Adrenal gland (tissue), 12 donors: ENCODE results near the gene COL17A1. TPM values are rescaled to one million over a fixed set of nuclear protein-coding genes. Genes with fewer than 3 reads are reported as not detected.

Experiments
- DNase-seq, 7 donors: peaks; one replicate each; pipeline ENCODE4 v3.0.0-alpha.2; 2019 to 2020
- H3K27ac ChIP-seq, 5 donors: fragments of 200-600 bp; sonication (generic) in 4 of 5; 1 replicate in 3 of 5; 2 replicates in 2 of 5; pipeline versions ENCODE4 v1.5.1 to v1.8.0; 2016 to 2020; ENCODE audit warnings: mild to moderate bottlenecking in 1 of 5
- H3K27me3 ChIP-seq: fragments of 200-600 bp; 2 replicates; pipeline ENCODE4 v1.8.0; 2021
- H3K36me3 ChIP-seq, 2 donors: fragments of 200-600 bp; replicated peaks in 1 of 2; 1 replicate in 1 of 2; 2 replicates in 1 of 2; pipeline versions ENCODE4 v1.5.1 to v1.8.0; 2018 to 2022
- H3K4me1 ChIP-seq, 2 donors: fragments of 200-600 bp; replicated peaks in 1 of 2; 1 replicate in 1 of 2; 2 replicates in 1 of 2; pipeline versions ENCODE4 v1.5.1 to v1.8.0; 2018 to 2021
- H3K4me3 ChIP-seq, 4 donors: fragments of 200-600 bp; sonication (generic) in 3 of 4; one replicate each; pipeline ENCODE4 v1.5.1; 2016 to 2018
- H3K9me3 ChIP-seq, 3 donors: fragments of 200-600 bp; sonication (generic) in 1 of 3; replicated peaks in 1 of 3; 1 replicate in 2 of 3; 2 replicates in 1 of 3; pipeline versions ENCODE4 v1.5.1 to v1.8.0; 2016 to 2021
- CTCF ChIP-seq, 6 experiments: fragments of 450-650 bp in 4 of 6; fragments of 200-600 bp in 2 of 6; sonication (generic) in 1 of 6; IDR thresholded peaks; 1 replicate in 5 of 6; 2 replicates in 1 of 6; pipeline versions ENCODE4 v1.5.1 to v1.8.0; 2016 to 2021; ENCODE audit warnings: antibody characterized with exemption in 6 of 6, mild to moderate bottlenecking in 2 of 6, moderate library complexity in 1 of 6
- POLR2A ChIP-seq, 2 donors: fragments of 450-650 bp; IDR thresholded peaks; one replicate each; pipeline ENCODE4 v1.6.1; 2017; ENCODE audit warnings: antibody characterized with exemption in 2 of 2, mild to moderate bottlenecking in 2 of 2, moderate library complexity in 1 of 2
- WGBS, 4 donors: extraction: QIAGEN DNeasy Blood & Tissue Kit in 2 of 4; methylation state at CpG; one replicate each; pipeline versions ENCODE4 v1.1.5 to v1.1.7; 2013 to 2017; 5-methylcytosine and 5-hydroxymethylcytosine counted together
- intact Hi-C, 2 donors: fragments of 100-400 bp; cut with DNase I; formaldehyde crosslinking; loops; one replicate each; pipeline versions ENCODE4 v1.14.1 to v1.15.0; 2022 to 2023
- polyA plus RNA-seq, 3 donors: library from polyadenylated mRNA; stranded (reverse); fragments of 200-250 nt in 2 of 3; fragments of 350-450 nt in 1 of 3; fragmentation: Illumina TruSeq in 1 of 3; extraction: RNeasy Lipid Tissue Mini Kit (QIAGEN cat#74804) in 1 of 3; gene quantifications; one replicate each; pipeline ENCODE4 v1.2.3, GENCODE V29; 2013 to 2014
- total RNA-seq, 9 donors: library from RNA; depleted of rRNA in 4 of 9; stranded (reverse); fragments of >200 nt in 4 of 9; fragments of 120-200 nt in 1 of 9; fragmentation: NEBNext Ultra II Directional in 1 of 9; extraction: Animal tissue kit (Norgen Biotek cat#: 25700) in 1 of 9; gene quantifications; one replicate each; pipeline versions ENCODE4 v1.1.0 to v1.2.4, GENCODE V29; 2013 to 2023
- donor health status: healthy with polysubstance abuse.
- donor health status: Bipolar disorder and iron deficiency.
- donor health status: DM: yes; HTN: yes; CAD: no.
- donor health status: DM: no; HTN: no; CAD: no.
- donor health status: DM: no; HTN: no; CAD: no.
- donor health status: DM: yes; HTN: yes; CAD: no.

The COL17A1 gene
- total and polyA plus RNA-seq, 12 donors = 0.11 to 2.2 (median 0.36) TPM; not detected in 4

- intact Hi-C loops = no loop called here
- no peak overlapping the region for H3K4me3 ChIP-seq
- TF ChIP-seq CTCF (IDR thresholded peaks at IDR 0.05) (no peak), POLR2A (IDR thresholded peaks at IDR 0.05) (no peak)
- no peaks in the 10 kb centered on the region for H3K27me3 ChIP-seq
- DNase-seq = no peak
- H3K27ac ChIP-seq = no peak overlapping the region
- WGBS, 4 donors = 43 to 78% (median 58%) methylated on average over 1 of the region's 1 CpG
- H3K9me3 ChIP-seq = no peaks in the 10 kb centered on the region
- peaks cover 0 to 53% of the 10 kb centered on the region in 2 donors for H3K36me3 ChIP-seq
- H3K4me1 ChIP-seq = no peaks in the 10 kb centered on the region
Observed at GRCh38 chr10:104020020-104020419, 65.7 kb downstream of the COL17A1 start.

- WGBS, 4 donors = 92 to 95% (median 93%) methylated on average over 6 of the region's 6 CpGs
- Histone ChIP-seq H3K27me3 (no peaks in the 10 kb centered on the region), H3K4me1 (no peaks in the 10 kb centered on the region), H3K36me3 (peaks cover 0 to 42% of the 10 kb centered on the region in 2 donors), H3K9me3 (no peaks in the 10 kb centered on the region), H3K4me3 (no peak overlapping the region), H3K27ac (no peak overlapping the region)
- TF ChIP-seq CTCF (IDR thresholded peaks at IDR 0.05) (no peak), POLR2A (IDR thresholded peaks at IDR 0.05) (no peak)
- DNase-seq = no peak
- intact Hi-C loops = no loop called here
Observed at GRCh38 chr10:104018471-104018870, 67.2 kb downstream of the COL17A1 start.

DNA sequence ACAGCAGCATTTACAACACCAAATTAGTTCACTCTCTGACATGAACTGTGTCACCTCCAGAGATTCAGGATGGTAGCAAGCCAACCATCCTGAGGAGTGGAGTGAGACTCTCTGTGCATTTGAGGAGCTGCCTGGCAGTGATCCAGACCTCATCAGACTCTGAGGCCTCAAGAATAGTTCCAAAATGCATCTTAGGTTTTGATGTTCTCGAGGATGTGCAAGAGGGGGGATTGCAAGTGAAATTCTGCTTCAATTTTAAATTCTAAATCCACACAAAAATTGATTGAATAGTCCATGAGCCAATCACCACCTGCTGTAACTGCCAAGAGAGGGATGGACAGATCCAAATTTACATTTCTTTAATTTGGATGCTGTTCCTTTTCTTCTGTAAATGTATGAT lies 69.0 kb downstream of the COL17A1 start:
- intact Hi-C loops = no loop called here
- DNase-seq = no peak
- no peak overlapping the region for H3K27ac ChIP-seq
- no peaks in the 10 kb centered on the region for H3K4me1 ChIP-seq
- TF ChIP-seq POLR2A (IDR thresholded peaks at IDR 0.05) (no peak), CTCF (IDR thresholded peaks at IDR 0.05) (no peak)
- 80 to 90% (median 86%) methylated on average over 1 of the region's 1 CpG for WGBS, 4 donors
- H3K9me3 ChIP-seq = no peaks in the 10 kb centered on the region
- H3K36me3 ChIP-seq = peaks cover 0 to 28% of the 10 kb centered on the region in 2 donors
- no peaks in the 10 kb centered on the region for H3K27me3 ChIP-seq
- no peak overlapping the region for H3K4me3 ChIP-seq

DNA sequence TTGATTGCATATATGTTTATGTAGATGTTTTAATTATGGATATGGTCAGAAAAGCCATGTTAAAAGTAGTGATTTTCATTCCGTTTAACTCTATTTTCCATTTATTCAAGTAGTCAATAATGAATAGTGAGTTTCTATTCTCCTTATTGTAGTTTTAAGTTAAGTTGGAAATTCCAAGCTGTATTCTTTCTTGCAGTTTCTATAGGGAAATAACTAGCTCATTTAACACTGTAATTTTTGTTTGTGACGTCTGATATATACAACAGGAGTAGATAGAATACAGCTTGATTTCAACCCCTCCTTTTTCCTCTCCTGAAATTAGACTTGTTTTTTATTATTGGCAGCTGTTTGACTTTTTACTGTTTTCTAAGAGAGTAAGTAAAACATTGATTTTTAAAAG lies 71.5 kb downstream of the COL17A1 start:
- WGBS, 4 donors = 90 to 94% (median 92%) methylated on average over 2 of the region's 2 CpGs
- Histone ChIP-seq H3K4me1 (no peaks in the 10 kb centered on the region), H3K36me3 (peaks cover 0 to 3% of the 10 kb centered on the region in 2 donors), H3K27me3 (no peaks in the 10 kb centered on the region), H3K4me3 (no peak overlapping the region), H3K27ac (no peak overlapping the region), H3K9me3 (no peaks in the 10 kb centered on the region)
- TF ChIP-seq CTCF (IDR thresholded peaks at IDR 0.05) (no peak), POLR2A (IDR thresholded peaks at IDR 0.05) (no peak)
- intact Hi-C loops = no loop called here
- DNase-seq = no peak
